Mesenchymal stem cell (in vitro differentiated cells and primary cell): ENCODE results near the gene SLC25A23.

ENCODE experiments used
- DNase-seq: peaks from one replicate; pipeline ENCODE4 v3.0.0-alpha.2; 2013
- H2AFZ ChIP-seq: one replicate; pipeline ENCODE4 v1.6.1; 2013; ENCODE audit warnings: low read depth, mild to moderate bottlenecking, control low read depth, inconsistent platforms, low read length, moderate library complexity
- H2AK5ac ChIP-seq: 2 replicates; pipeline ENCODE4 v1.6.1; 2013; ENCODE audit warnings: low read length, moderate library complexity, mild to moderate bottlenecking, inconsistent platforms; ENCODE audit not compliant: severe bottlenecking
- H2BK120ac ChIP-seq: one replicate; pipeline ENCODE4 v1.6.1; 2013; ENCODE audit warnings: low read depth, mild to moderate bottlenecking, inconsistent platforms, low read length, moderate library complexity
- H2BK12ac ChIP-seq, 2 experiments: one replicate each; pipeline ENCODE4 v1.6.1; 2013; ENCODE audit warnings: inconsistent platforms in 2 of 2, low read length in 2 of 2, mild to moderate bottlenecking in 2 of 2, moderate library complexity in 2 of 2, control low read depth in 1 of 2
- H2BK15ac ChIP-seq: one replicate; pipeline ENCODE4 v1.6.1; 2013; ENCODE audit warnings: mild to moderate bottlenecking, low read depth, inconsistent platforms; ENCODE audit not compliant: poor library complexity, severe bottlenecking
- H2BK5ac ChIP-seq: 2 replicates; pipeline ENCODE4 v1.6.1; 2013; ENCODE audit warnings: low read depth, mild to moderate bottlenecking, low read length, control low read depth, inconsistent platforms; ENCODE audit not compliant: poor library complexity, severe bottlenecking
- H3K14ac ChIP-seq, 2 experiments: one replicate each; pipeline ENCODE4 v1.6.1; 2013; ENCODE audit warnings: inconsistent platforms in 2 of 2, low read length in 2 of 2, control low read depth in 1 of 2, mild to moderate bottlenecking in 1 of 2, moderate library complexity in 1 of 2
- H3K18ac ChIP-seq, 2 experiments: one replicate each; pipeline ENCODE4 v1.6.1; 2013; ENCODE audit warnings: inconsistent platforms in 2 of 2, low read length in 2 of 2, control low read depth in 1 of 2, low read depth in 1 of 2, mild to moderate bottlenecking in 1 of 2
- H3K23ac ChIP-seq, 2 experiments: one replicate each; pipeline ENCODE4 v1.6.1; 2013; ENCODE audit warnings: inconsistent platforms in 2 of 2, low read length in 2 of 2, mild to moderate bottlenecking in 2 of 2, moderate library complexity in 2 of 2, control low read depth in 1 of 2
- H3K27ac ChIP-seq: 2 replicates; pipeline ENCODE4 v1.5.1; 2013; ENCODE audit warnings: mild to moderate bottlenecking, moderate library complexity, low read length, control low read depth, inconsistent platforms; ENCODE audit not compliant: poor library complexity, severe bottlenecking
- H3K27me3 ChIP-seq, 2 experiments: 2 replicates each; pipeline versions ENCODE4 v1.6.1 to v1.7.0; 2013; ENCODE audit warnings: low read length in 2 of 2, mild to moderate bottlenecking in 2 of 2, moderate library complexity in 2 of 2, control low read depth in 1 of 2, inconsistent platforms in 1 of 2; ENCODE audit not compliant: control insufficient read depth in 1 of 2, insufficient read depth in 1 of 2
- H3K36me3 ChIP-seq, 2 experiments: 2 replicates each; pipeline versions ENCODE4 v1.6.1 to v1.7.0; 2013; ENCODE audit warnings: low read length in 2 of 2, control low read depth in 1 of 2, inconsistent platforms in 1 of 2, low read depth in 1 of 2, mild to moderate bottlenecking in 1 of 2; ENCODE audit not compliant: insufficient read depth in 2 of 2, control insufficient read depth in 1 of 2
- H3K4ac ChIP-seq, 2 experiments: one replicate each; pipeline ENCODE4 v1.6.1; 2013; ENCODE audit warnings: inconsistent platforms in 2 of 2, low read length in 2 of 2, mild to moderate bottlenecking in 2 of 2, moderate library complexity in 2 of 2, control low read depth in 1 of 2, low read depth in 1 of 2
- H3K4me1 ChIP-seq: 2 replicates; pipeline ENCODE4 v1.6.1; 2013; ENCODE audit warnings: low read depth, low read length, control low read depth; ENCODE audit not compliant: control insufficient read depth, insufficient read depth
- H3K4me2 ChIP-seq: 2 replicates; pipeline ENCODE4 v1.6.1; 2013; ENCODE audit warnings: low read length, mild to moderate bottlenecking, inconsistent platforms; ENCODE audit not compliant: poor library complexity, severe bottlenecking
- H3K4me3 ChIP-seq, 2 experiments: 2 replicates each; pipeline versions ENCODE4 v1.5.1 to v1.7.0; 2013; ENCODE audit warnings: low read length in 2 of 2, mild to moderate bottlenecking in 2 of 2, control low read depth in 1 of 2, low read depth in 1 of 2; ENCODE audit not compliant: insufficient read depth in 1 of 2
- H3K79me1 ChIP-seq: replicated peaks from 2 replicates; pipeline ENCODE4 v1.6.1; 2013; ENCODE audit warnings: mild to moderate bottlenecking, control low read depth, low read length, inconsistent platforms; ENCODE audit not compliant: poor library complexity, severe bottlenecking
- H3K9ac ChIP-seq: 2 replicates; pipeline ENCODE4 v1.7.0; 2013; ENCODE audit warnings: mild to moderate bottlenecking, low read length, moderate library complexity
- H3K9me3 ChIP-seq: 2 replicates; pipeline ENCODE4 v1.7.0; 2013; ENCODE audit warnings: mild to moderate bottlenecking, low read length; ENCODE audit not compliant: control insufficient read depth
- H4K8ac ChIP-seq: one replicate; pipeline ENCODE4 v1.6.1; 2013; ENCODE audit warnings: inconsistent platforms, mild to moderate bottlenecking, low read length, moderate library complexity
- H4K91ac ChIP-seq: one replicate; pipeline ENCODE4 v1.6.1; 2013; ENCODE audit warnings: mild to moderate bottlenecking, low read length, inconsistent platforms
- WGBS: methylation state at CpG from one replicate; pipeline ENCODE4 v1.1.7; 2013; ENCODE audit warnings: mixed read lengths; 5-methylcytosine and 5-hydroxymethylcytosine counted together

The SLC25A23 gene

DNA sequence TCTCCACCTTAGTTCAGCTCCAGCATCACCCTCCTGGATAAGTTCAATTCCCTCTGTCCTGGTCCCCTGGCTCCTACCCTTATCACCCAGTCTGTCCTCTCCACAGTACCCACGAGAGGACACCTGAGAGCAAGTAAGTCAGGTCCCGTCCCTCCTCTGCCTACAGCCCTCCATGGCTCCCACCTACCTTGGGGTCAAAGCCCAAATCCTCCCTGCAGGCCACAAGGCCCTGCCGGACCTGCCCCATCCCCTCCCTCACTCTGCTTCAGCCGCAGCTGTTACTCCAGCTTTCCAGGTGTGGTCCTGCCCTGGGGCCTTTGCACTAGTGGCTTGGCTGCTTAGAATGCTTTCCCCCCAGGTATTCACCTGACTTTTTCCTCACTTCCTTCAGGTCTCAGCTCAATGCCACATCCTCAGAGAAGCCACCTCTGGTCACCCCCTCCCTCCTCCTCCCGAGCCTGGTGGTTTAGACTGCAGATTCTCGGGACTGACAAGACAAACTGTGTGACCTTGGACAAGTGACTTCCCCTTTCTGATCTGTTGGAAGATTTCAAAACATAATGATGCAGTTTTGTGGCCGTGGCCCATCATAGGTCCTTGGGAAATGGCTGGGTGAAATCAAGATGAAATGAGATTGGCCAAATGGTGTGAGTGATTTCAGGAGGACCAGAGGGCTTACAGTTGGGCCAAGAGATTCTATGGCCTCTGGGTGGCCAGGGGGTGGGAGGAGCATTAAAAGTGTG is 38.9 kb upstream of the SLC25A23 start:
- WGBS = 74% methylated on average over 7 of the region's 7 CpGs
- H2AFZ ChIP-seq = no peak overlapping the region
- no peak overlapping the region for H3K9ac ChIP-seq
- no peak overlapping the region for H2BK12ac ChIP-seq
- H2AK5ac ChIP-seq = no peak overlapping the region
- H2BK15ac ChIP-seq = no peak overlapping the region
- no peak overlapping the region for H4K8ac ChIP-seq
- no peak overlapping the region for H3K4me2 ChIP-seq
- no peak overlapping the region for H3K23ac ChIP-seq
- DNase-seq = no peak
- no peak overlapping the region for H3K14ac ChIP-seq
- peaks cover 35 to 52% of the 10 kb centered on the region in 2 experiments for H3K27me3 ChIP-seq
- H2BK120ac ChIP-seq = no peak overlapping the region
- no peak overlapping the region for H3K27ac ChIP-seq
- no peak overlapping the region for H4K91ac ChIP-seq
- H3K4ac ChIP-seq = no peak overlapping the region
- H3K9me3 ChIP-seq = no peaks in the 10 kb centered on the region
- H3K4me1 ChIP-seq = peaks cover 16% of the 10 kb centered on the region
- peaks cover 0 to 11% of the 10 kb centered on the region in 2 experiments for H3K36me3 ChIP-seq
- H2BK5ac ChIP-seq = no peak overlapping the region
- H3K79me1 ChIP-seq = no peaks in the 10 kb centered on the region
- no peak overlapping the region for H3K18ac ChIP-seq
- no peak overlapping the region for H3K4me3 ChIP-seq

DNA sequence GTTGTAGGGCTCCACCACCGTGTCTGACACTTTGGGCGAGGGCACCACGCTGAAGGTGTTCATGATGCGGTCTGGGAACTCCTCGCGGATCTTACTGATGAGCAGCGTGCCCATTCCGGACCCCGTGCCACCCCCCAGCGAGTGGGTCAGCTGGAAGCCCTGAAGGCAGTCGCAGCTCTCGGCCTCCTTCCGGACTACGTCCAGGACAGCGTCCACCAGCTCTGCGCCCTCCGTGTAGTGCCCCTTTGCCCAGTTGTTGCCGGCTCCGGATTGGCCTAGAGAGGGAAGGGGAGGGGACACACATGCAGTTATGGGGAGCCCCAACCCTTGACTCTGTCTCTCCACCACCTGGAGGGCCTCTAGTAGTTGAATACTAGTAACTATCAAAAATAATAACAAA is 36.4 kb upstream of the SLC25A23 start:
- Histone ChIP-seq H3K14ac (no peak overlapping the region), H3K4me1 (no peaks in the 10 kb centered on the region), H3K23ac (no peak overlapping the region), H2AFZ (no peak overlapping the region), H3K4ac (no peak overlapping the region), H3K79me1 (no peaks in the 10 kb centered on the region), H3K4me3 (no peak overlapping the region), H4K91ac (no peak overlapping the region), H3K36me3 (peaks cover 0 to 11% of the 10 kb centered on the region in 2 experiments), H3K9ac (no peak overlapping the region), H3K18ac (no peak overlapping the region), H2BK12ac (no peak overlapping the region), H2BK5ac (no peak overlapping the region), H2BK15ac (no peak overlapping the region), H3K27ac (no peak overlapping the region), H4K8ac (no peak overlapping the region), H2BK120ac (no peak overlapping the region), H3K9me3 (peaks cover 12% of the 10 kb centered on the region), H3K27me3 (peaks cover 17 to 28% of the 10 kb centered on the region in 2 experiments), H2AK5ac (no peak overlapping the region), H3K4me2 (no peak overlapping the region)
- DNase-seq = no peak
- 96% methylated on average over 15 of the region's 19 CpGs for WGBS

- H3K18ac ChIP-seq = no peak overlapping the region
- no peak overlapping the region for H2BK15ac ChIP-seq
- WGBS = 78% methylated on average over 8 of the region's 8 CpGs
Observed at GRCh38 chr19:6494438-6495036, 34.9 kb upstream of the SLC25A23 start.

DNA sequence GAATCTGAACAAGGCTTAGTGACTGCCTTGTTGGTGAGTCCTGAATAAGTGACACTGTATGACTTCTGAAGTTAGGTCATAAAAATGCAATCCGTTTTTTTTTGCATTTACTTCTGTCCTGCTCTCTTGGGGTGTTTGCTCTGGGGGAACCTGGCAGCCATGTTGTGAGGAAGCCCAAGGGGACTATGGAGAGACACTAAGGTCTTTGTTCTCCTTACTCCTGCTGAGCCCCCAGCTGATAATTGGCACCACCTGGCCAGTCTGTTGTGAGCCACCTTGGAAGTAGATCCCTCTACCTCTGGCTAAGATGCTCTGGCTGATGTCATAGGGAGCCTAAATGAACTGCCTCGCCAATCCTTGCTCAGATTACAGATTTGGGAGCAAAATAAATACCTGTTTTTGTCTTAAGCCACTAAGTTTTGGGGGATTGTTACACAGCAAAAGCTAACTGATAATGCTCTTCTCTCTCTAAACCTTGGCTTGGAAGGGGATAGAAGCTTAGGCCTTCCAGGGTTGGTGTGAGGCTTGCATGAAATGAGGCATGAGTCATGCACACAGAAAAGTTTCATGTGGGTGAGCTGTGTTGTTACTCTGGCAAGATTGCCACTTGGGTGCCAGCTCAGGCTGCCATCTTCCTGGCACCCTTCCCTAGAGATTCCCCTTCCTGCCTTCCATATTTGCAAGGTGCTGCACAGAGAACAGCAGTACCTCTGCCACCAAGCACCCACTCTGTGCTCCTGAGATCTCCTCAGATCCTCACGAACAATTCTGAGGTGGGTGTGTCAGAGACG is 32.4 kb upstream of the SLC25A23 start:
- peaks cover 12% of the 10 kb centered on the region in 2 experiments for H3K27me3 ChIP-seq
- H2BK15ac ChIP-seq = no peak overlapping the region
- H2AFZ ChIP-seq = no peak overlapping the region
- no peak overlapping the region for H3K4me2 ChIP-seq
- no peaks in the 10 kb centered on the region for H3K79me1 ChIP-seq
- H2BK5ac ChIP-seq = no peak overlapping the region
- peaks cover 12% of the 10 kb centered on the region for H3K9me3 ChIP-seq
- H2BK120ac ChIP-seq = no peak overlapping the region
- no peak overlapping the region for H3K27ac ChIP-seq
- no peak for DNase-seq
- no peak overlapping the region for H3K14ac ChIP-seq
- no peak overlapping the region for H3K18ac ChIP-seq
- no peak overlapping the region for H3K4me3 ChIP-seq
- H3K4ac ChIP-seq = no peak overlapping the region
- H2BK12ac ChIP-seq = no peak overlapping the region
- H3K9ac ChIP-seq = no peak overlapping the region
- no peak overlapping the region for H2AK5ac ChIP-seq
- WGBS = 59% methylated on average over 4 of the region's 4 CpGs
- no peaks in the 10 kb centered on the region for H3K4me1 ChIP-seq
- no peak overlapping the region for H4K91ac ChIP-seq
- peaks cover 0 to 8% of the 10 kb centered on the region in 2 experiments for H3K36me3 ChIP-seq
- H4K8ac ChIP-seq = no peak overlapping the region
- no peak overlapping the region for H3K23ac ChIP-seq

More at GRCh38 chr19:6494438-6495036, 34.9 kb upstream of the SLC25A23 start:
- no peak overlapping the region for H2AK5ac ChIP-seq
- H4K8ac ChIP-seq = no peak overlapping the region
- no peak overlapping the region for H4K91ac ChIP-seq
- H3K4ac ChIP-seq = no peak overlapping the region
- H2AFZ ChIP-seq = no peak overlapping the region
- no peak overlapping the region for H2BK5ac ChIP-seq
- DNase-seq = no peak
- H3K79me1 ChIP-seq = no peaks in the 10 kb centered on the region
- no peak overlapping the region for H3K4me2 ChIP-seq
- peaks cover 14 to 22% of the 10 kb centered on the region in 2 experiments for H3K27me3 ChIP-seq
- H3K9ac ChIP-seq = no peak overlapping the region
- no peak overlapping the region for H3K4me3 ChIP-seq
- no peak overlapping the region for H3K27ac ChIP-seq
- no peaks in the 10 kb centered on the region for H3K4me1 ChIP-seq
- no peak overlapping the region for H2BK12ac ChIP-seq
- H3K14ac ChIP-seq = no peak overlapping the region
- H3K9me3 ChIP-seq = peaks cover 12% of the 10 kb centered on the region
- H3K23ac ChIP-seq = no peak overlapping the region
- no peak overlapping the region for H2BK120ac ChIP-seq
- H3K36me3 ChIP-seq = peaks cover 0 to 8% of the 10 kb centered on the region in 2 experiments
